Activated naive CD4-positive, alpha-beta T cell treated with anti-CD3 and anti-CD28 coated beads, Interleukin-2, amount 50 U/mL, for 72 hours (primary cell): Measurements from ENCODE around the gene NPBWR2. TPM values are rescaled to one million over a fixed set of nuclear protein-coding genes. Genes with fewer than 3 reads are reported as not detected.
A peak's percentile ranks its signal among the peaks of the same experiment; 100 is the strongest.

Experiments
- ATAC-seq, 2 donors: fragments of 150-1000 bp; cut with Tn5 transposase; 2 replicates each; pipeline ENCODE4 v1.10.0; 2021; ENCODE audit warnings: mild to moderate bottlenecking in 2 of 2, moderate library complexity in 2 of 2
- DNase-seq, 2 donors: peaks; one replicate each; pipeline ENCODE4 v3.0.0; 2021 to 2022; ENCODE audit warnings: low spot score in 2 of 2
- H3K27ac Mint-ChIP-seq, 2 donors: one replicate each; pipeline ENCODE4 v1.8.0; 2022; ENCODE audit warnings: mild to moderate bottlenecking in 2 of 2, mixed read lengths in 2 of 2
- H3K36me3 Mint-ChIP-seq, 2 donors: one replicate each; pipeline ENCODE4 v1.8.0; 2022; ENCODE audit warnings: mixed read lengths in 2 of 2
- H3K9me3 Mint-ChIP-seq, 2 donors: one replicate each; pipeline ENCODE4 v1.8.0; 2022; ENCODE audit warnings: mixed read lengths in 2 of 2
- total RNA-seq, 2 donors: library from RNA; stranded (reverse); gene quantifications; one replicate each; pipeline ENCODE4 v1.2.3, GENCODE V29; 2022

Gene NPBWR2
- total RNA-seq, 2 donors from 2014 or later: not detected

- no peak for ATAC-seq
- no peak for DNase-seq
- Mint-ChIP-seq H3K9me3 (no peaks in the 10 kb centered on the region), H3K36me3 (no peaks in the 10 kb centered on the region), H3K27ac (no peak overlapping the region)
Observed at GRCh38 chr20:64084685-64085152, 22.6 kb downstream of the NPBWR2 start.

DNA sequence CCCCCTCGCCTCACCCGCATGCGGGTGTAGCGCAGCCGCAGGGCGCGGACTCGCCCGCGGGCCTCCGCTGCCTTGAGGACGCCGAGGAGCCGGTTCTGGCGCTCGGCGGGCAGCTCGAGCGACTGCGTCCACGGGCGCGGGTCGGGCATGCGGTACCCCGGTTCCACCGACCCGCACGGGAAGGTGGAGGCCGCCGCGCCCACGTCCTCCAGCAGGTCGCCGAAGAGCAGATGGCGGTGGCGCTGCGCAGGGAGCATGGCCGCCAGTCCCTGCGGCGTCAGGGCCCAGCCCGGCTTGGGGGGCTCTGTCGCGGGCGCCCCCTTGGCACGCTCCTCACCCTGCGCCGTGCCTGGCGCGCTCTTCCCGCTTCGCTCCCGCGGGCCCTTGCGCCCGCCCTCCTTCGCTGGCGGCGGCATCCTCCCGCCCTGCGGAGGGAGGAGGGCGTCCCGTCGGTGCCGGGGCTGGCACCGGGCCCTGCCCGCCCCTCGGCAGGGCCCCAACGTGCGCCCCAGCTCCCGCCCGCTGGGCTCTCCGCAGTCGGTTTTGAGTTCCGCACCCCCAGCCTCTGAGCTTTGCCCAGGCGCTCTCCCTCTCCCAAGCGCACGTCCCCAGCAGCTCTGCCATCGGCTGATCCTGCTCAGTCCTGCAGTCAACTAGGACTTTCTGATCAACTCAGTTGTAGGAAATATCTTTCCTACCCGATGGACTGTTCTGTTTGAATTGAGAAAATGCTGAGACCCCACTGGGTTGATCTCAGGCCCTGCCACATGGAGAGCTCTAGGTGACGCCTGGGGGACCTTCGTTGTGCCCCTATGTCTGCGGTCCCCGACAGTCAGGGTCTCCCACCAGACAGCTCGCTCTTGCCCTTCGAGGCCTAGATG, 23.3 kb downstream of the NPBWR2 start, which contains the start of gene LKAAEAR1:
TSS of gene LKAAEAR1 (minus strand) at position 595 of the 881 bp plus-strand sequence. CDS start at position 416, 179 bp downstream.
- no peak for DNase-seq
- no peak for ATAC-seq
- H3K27ac Mint-ChIP-seq: no peak within 1 kb of the TSS
- H3K9me3 Mint-ChIP-seq: no peaks in the 10 kb centered on the region
- peaks cover 3% of the 10 kb centered on the region in 2 donors for H3K36me3 Mint-ChIP-seq

- ATAC-seq: peak; percentile 55 to 61
- no peak overlapping the region for H3K27ac Mint-ChIP-seq
- peak in 1 of 2 donors; percentile 74 for DNase-seq
- H3K36me3 Mint-ChIP-seq: peaks cover 5 to 7% of the 10 kb centered on the region in 2 donors
- no peaks in the 10 kb centered on the region for H3K9me3 Mint-ChIP-seq
Observed at GRCh38 chr20:64083378-64083803, 24.0 kb downstream of the NPBWR2 start.

- ATAC-seq (no peak), DNase-seq (no peak)
- H3K9me3 Mint-ChIP-seq: no peaks in the 10 kb centered on the region
- H3K36me3 Mint-ChIP-seq: peaks cover 5 to 7% of the 10 kb centered on the region in 2 donors
- no peak overlapping the region for H3K27ac Mint-ChIP-seq
Observed at GRCh38 chr20:64082820-64083377, 24.5 kb downstream of the NPBWR2 start.

DNA sequence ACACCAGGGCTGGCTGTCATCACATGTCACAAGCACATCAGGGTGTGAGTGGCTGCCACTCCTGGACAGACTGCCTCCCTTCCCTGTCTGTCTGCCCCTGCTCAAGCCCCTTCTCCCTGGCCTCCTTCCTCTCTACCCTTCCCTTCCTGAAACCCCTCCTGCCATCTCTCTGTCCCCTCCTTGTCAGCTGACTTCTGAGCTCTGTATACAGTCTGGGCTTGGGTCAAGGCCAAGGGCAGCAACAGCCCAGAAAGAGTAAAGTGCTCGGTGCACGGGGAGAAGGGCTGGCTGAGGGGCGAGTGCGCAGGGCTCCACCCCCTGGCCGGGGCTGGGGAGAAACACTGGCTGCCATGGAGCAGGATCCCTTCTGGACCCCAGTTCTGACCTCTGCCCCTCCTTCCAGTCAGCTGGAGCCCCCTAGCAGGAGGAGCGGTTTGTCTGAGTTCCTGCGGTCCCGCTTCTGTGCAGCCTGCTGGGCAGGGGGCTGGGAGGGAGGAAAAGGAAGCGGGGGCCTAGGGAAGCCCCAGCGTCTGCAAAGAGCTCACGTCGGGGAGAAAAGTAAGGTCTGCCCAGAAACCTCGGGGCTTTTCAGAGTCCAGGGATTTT, 25.1 kb downstream of the NPBWR2 start:
- peaks cover 5 to 7% of the 10 kb centered on the region in 2 donors for H3K36me3 Mint-ChIP-seq
- no peak overlapping the region for H3K27ac Mint-ChIP-seq
- no peak for ATAC-seq
- no peak for DNase-seq
- no peaks in the 10 kb centered on the region for H3K9me3 Mint-ChIP-seq

DNA sequence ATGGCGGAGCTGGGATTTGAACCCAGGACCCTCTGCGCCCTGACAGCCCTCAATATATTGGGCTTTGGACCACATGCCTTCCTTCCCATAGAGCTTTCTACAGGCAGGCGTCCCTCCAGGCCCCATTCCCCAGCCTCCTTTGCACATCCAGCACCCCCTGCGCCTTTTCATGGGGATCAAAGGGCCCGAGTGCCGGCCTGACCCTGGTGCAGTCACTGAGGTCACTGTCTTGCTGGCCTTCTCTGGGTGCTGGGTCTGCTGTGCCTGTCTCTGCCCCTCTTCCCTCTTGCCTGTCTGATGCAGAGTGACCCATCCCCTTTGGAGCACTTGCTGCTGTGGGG, 25.8 kb downstream of the NPBWR2 start:
- ATAC-seq: no peak
- H3K9me3 Mint-ChIP-seq: no peaks in the 10 kb centered on the region
- DNase-seq: no peak
- peaks cover 5 to 7% of the 10 kb centered on the region in 2 donors for H3K36me3 Mint-ChIP-seq
- H3K27ac Mint-ChIP-seq: no peak overlapping the region

DNA sequence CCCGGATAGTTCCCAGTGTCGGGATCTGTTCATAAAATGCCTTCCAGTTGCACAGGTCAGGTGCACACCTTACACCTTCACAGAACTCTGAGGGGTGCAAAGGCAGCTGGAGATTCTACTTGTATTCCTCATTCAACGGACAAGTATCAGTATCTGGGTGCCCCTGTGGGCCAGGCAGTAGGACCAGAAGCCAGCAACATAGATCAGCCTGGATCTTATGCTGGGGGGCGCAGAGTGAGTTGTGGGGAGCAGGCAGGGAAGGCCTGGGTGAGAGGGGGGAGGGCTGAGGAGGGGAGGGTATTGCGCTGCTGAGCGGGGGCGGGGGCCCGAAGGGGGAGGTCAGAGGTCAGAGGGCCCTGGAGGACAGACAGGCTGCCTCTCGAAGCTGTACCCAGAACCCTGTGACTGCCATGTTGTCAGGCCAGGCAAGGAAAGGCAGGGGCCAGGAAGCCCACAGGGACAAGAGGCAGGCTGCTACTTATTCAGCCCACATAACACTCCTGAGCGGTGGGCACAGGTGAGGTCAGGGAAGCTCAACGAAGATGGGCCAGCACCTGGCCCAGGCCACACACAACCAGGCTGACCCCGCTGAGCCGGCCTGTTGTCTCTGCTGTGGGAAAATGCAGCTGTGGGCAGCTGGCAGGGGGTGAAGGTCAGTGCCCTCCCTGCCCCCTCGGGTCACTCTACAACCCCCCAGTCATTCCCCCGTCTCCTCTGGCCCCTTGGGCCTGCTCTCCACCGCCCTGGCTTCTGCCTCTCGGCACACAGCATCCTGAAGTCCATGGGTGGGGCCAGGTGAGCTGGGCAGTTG, 26.3 kb downstream of the NPBWR2 start:
- H3K9me3 Mint-ChIP-seq: no peaks in the 10 kb centered on the region
- DNase-seq (no peak), ATAC-seq (no peak)
- H3K27ac Mint-ChIP-seq: no peak overlapping the region
- peaks cover 5 to 7% of the 10 kb centered on the region in 2 donors for H3K36me3 Mint-ChIP-seq

- DNase-seq: no peak
- peak in 1 of 2 donors; percentile 6 for ATAC-seq
- Mint-ChIP-seq H3K9me3 (no peaks in the 10 kb centered on the region), H3K27ac (peak within 1 kb of the TSS; percentile 74 to 90), H3K36me3 (peaks cover 5 to 7% of the 10 kb centered on the region in 2 donors)
Observed at GRCh38 chr20:64080013-64080812, 27.2 kb downstream of the NPBWR2 start, which contains the start of gene OPRL1. TSS of gene OPRL1 (plus strand) at chr20:64080082. CDS start at chr20:64092721, 12,639 bp downstream.

DNA sequence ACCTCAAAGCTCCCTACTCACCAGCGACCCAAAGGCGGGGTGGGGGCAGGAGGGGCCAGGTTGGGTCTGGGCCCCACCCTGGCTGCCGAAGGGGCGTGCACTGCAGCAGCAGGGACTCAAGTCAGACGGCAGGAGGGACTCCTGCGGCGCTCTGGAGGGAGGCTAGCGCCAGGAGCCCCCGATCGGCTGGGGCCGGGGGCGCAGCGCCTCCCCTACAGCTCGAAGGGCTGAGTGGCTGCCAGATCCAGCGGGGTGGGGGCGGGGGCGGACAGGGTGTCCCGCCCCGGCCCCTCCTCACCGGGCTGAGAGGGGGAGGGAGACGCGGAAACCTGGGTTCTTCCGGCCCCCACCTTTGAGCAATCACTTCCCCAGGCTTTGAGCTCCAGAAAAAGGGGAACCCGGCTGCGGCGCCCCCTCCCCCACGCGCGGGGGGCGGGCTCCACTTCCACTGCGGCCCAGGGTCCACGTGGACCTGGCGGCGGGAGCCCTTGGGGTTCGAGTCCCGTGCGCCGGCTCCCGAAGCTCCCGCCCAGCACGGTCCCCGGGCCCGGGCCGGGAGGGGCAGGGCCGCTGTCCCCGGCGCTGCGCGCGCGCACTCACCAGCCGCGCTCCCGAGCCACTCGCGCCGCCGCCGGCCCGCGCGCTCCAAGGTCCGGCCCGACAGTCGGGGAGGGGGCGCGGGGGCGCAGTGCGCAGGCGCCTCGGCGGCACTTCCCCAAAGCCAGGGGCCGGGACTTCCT, 27.9 kb downstream of the NPBWR2 start, which contains the start of gene RGS19:
TSS of gene RGS19 (minus strand) at position 246 of the 740 bp plus-strand sequence. CDS start 2,632 bp downstream, outside the sequence.
- peaks cover 5 to 7% of the 10 kb centered on the region in 2 donors for H3K36me3 Mint-ChIP-seq
- DNase-seq (peak; percentile 70 to 84), ATAC-seq (peak; percentile 58 to 64)
- peak within 1 kb of the TSS; percentile 74 to 90 for H3K27ac Mint-ChIP-seq
- H3K9me3 Mint-ChIP-seq: no peaks in the 10 kb centered on the region

GRCh38 chr20:64078934-64079272, 28.5 kb downstream of the NPBWR2 start:
- H3K27ac Mint-ChIP-seq: peak overlapping the region; percentile 74 to 90
- H3K9me3 Mint-ChIP-seq: no peaks in the 10 kb centered on the region
- no peak for ATAC-seq
- H3K36me3 Mint-ChIP-seq: peaks cover 5 to 7% of the 10 kb centered on the region in 2 donors
- no peak for DNase-seq

DNA sequence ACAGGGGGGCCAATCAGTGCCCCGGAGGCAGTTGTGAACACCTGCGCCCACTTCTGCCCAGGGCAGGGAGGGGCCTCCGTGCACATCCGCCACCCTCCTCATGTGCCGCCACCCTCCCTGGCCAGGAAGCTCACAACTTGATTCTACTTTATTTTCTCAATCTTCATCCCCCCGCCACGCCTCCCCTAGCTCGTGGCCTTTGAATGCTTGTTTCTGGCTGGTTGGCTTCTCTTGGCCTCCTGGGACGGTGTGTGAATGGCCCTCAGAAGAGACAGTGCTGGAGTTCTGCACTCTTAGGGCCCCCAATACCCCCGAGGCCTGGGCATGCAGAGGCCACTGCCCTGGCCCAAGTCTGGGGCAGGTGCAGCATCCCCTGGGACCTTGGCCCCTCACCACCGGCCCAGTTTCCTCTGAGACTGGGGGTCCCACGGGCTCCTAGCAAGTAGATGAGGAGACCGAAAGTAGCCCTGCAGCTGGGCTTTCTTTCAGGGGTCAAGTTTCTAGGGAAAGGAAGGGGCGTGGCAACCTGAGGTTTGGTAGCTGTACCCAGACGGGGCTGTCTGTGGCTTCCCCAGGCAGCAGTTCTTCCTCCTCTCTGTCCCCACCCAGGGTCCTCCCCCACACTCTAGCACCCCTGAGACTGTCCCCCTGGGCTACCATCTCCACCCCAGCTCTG, 29.4 kb downstream of the NPBWR2 start:
- Mint-ChIP-seq H3K36me3 (peaks cover 5 to 7% of the 10 kb centered on the region in 2 donors), H3K27ac (peak overlapping the region; percentile 84 to 90), H3K9me3 (no peaks in the 10 kb centered on the region)
- no peak for DNase-seq
- peak; percentile 34 to 44 for ATAC-seq

DNA sequence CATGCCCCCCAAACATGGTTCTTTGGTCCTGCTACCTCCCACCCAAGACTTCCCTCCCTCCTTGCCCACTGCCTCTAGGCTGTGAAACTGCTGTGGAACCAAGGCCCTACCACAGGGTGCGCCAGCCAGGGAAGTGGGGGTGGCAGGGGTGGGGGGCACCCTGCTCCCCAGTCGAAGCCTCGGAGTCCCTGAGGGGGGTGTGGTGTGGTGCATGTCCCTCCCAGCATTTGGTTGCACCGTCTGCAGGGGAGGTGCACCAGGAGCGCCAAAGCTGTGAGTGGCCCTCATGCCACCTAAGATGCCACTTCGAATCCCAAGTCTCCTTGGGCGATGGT, 29.9 kb downstream of the NPBWR2 start:
- Mint-ChIP-seq H3K27ac (peak overlapping the region; percentile 84 to 90), H3K9me3 (no peaks in the 10 kb centered on the region), H3K36me3 (peaks cover 5 to 7% of the 10 kb centered on the region in 2 donors)
- ATAC-seq (no peak), DNase-seq (no peak)

DNA sequence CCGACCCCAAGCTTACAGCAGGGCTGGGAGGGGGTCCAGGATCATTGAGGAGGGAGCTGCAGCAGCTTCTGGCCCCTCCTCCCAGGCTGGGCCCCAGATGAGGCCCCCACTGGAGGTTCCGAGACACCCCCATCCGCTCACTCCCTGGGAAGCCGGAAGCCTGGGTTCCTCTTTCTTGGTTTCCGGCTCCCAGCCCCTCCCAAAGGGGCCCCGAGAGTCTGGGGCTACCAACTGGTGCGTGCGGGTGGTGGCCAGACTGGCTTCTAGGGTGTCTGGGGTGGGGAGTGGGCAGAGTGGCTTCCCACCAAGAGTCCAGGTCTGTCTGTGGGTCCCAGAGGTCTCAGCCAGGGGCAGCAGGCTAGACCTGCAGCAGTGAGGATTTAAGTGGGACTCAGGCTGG, 30.3 kb downstream of the NPBWR2 start:
- Mint-ChIP-seq H3K9me3 (no peaks in the 10 kb centered on the region), H3K27ac (peak overlapping the region; percentile 90), H3K36me3 (peaks cover 5 to 7% of the 10 kb centered on the region in 2 donors)
- ATAC-seq (peak; percentile 14 to 18), DNase-seq (no peak)

- Mint-ChIP-seq H3K9me3 (no peaks in the 10 kb centered on the region), H3K27ac (peak overlapping the region in 1 of 2 donors; percentile 90), H3K36me3 (peaks cover 5 to 7% of the 10 kb centered on the region in 2 donors)
- no peak for DNase-seq
- ATAC-seq: no peak
Observed at GRCh38 chr20:64076061-64076997, 31.0 kb downstream of the NPBWR2 start.
